ENCODE results near the gene TBXAS1.

- no peak for TF ChIP-seq CTCF (IDR thresholded peaks at IDR 0.05)
- no peak for TF ChIP-seq MAZ (IDR thresholded peaks at IDR 0.05; ENCODE audit: borderline replicate concordance, low read depth, low read length)
- TF ChIP-seq KDM5A (IDR thresholded peaks at IDR 0.05), result no peak
- no peak for TF ChIP-seq CEBPB (IDR thresholded peaks at IDR 0.05)
- TF ChIP-seq HDAC2 (IDR thresholded peaks at IDR 0.05), result no peak
- no peak for TF ChIP-seq RCOR1 (IDR thresholded peaks at IDR 0.05; ENCODE audit: low read depth, low read length)
- TF ChIP-seq POLR2A (IDR thresholded peaks at IDR 0.05; ENCODE audit: low read length), result no peak
- TF ChIP-seq EP300 (IDR thresholded peaks at IDR 0.05), result no peak
Observed at GRCh38 chr7:140041659-140042385, 212.8 kb downstream of the TBXAS1 start.
